Adrenal gland (tissue), 12 donors: ENCODE results near the gene MSH2. TPM values are rescaled to one million over a fixed set of nuclear protein-coding genes. Genes with fewer than 3 reads are reported as not detected.
"Not testable (repeated sequence)": the region's sequence is repeated elsewhere in the genome, so short reads cannot be mapped to it uniquely, and the experiment has no call there.

ENCODE experiments used
- DNase-seq, 7 donors: peaks; one replicate each; pipeline ENCODE4 v3.0.0-alpha.2; 2019 to 2020
- H3K27ac ChIP-seq, 5 donors: fragments of 200-600 bp; sonication (generic) in 4 of 5; 1 replicate in 3 of 5; 2 replicates in 2 of 5; pipeline versions ENCODE4 v1.5.1 to v1.8.0; 2016 to 2020; ENCODE audit warnings: mild to moderate bottlenecking in 1 of 5
- H3K27me3 ChIP-seq: fragments of 200-600 bp; 2 replicates; pipeline ENCODE4 v1.8.0; 2021
- H3K36me3 ChIP-seq, 2 donors: fragments of 200-600 bp; replicated peaks in 1 of 2; 1 replicate in 1 of 2; 2 replicates in 1 of 2; pipeline versions ENCODE4 v1.5.1 to v1.8.0; 2018 to 2022
- H3K4me1 ChIP-seq, 2 donors: fragments of 200-600 bp; replicated peaks in 1 of 2; 1 replicate in 1 of 2; 2 replicates in 1 of 2; pipeline versions ENCODE4 v1.5.1 to v1.8.0; 2018 to 2021
- H3K4me3 ChIP-seq, 4 donors: fragments of 200-600 bp; sonication (generic) in 3 of 4; one replicate each; pipeline ENCODE4 v1.5.1; 2016 to 2018
- H3K9me3 ChIP-seq, 3 donors: fragments of 200-600 bp; sonication (generic) in 1 of 3; replicated peaks in 1 of 3; 1 replicate in 2 of 3; 2 replicates in 1 of 3; pipeline versions ENCODE4 v1.5.1 to v1.8.0; 2016 to 2021
- CTCF ChIP-seq, 6 experiments: fragments of 450-650 bp in 4 of 6; fragments of 200-600 bp in 2 of 6; sonication (generic) in 1 of 6; IDR thresholded peaks; 1 replicate in 5 of 6; 2 replicates in 1 of 6; pipeline versions ENCODE4 v1.5.1 to v1.8.0; 2016 to 2021; ENCODE audit warnings: antibody characterized with exemption in 6 of 6, mild to moderate bottlenecking in 2 of 6, moderate library complexity in 1 of 6
- POLR2A ChIP-seq, 2 donors: fragments of 450-650 bp; IDR thresholded peaks; one replicate each; pipeline ENCODE4 v1.6.1; 2017; ENCODE audit warnings: antibody characterized with exemption in 2 of 2, mild to moderate bottlenecking in 2 of 2, moderate library complexity in 1 of 2
- WGBS, 4 donors: extraction: QIAGEN DNeasy Blood & Tissue Kit in 2 of 4; methylation state at CpG; one replicate each; pipeline versions ENCODE4 v1.1.5 to v1.1.7; 2013 to 2017; 5-methylcytosine and 5-hydroxymethylcytosine counted together
- intact Hi-C, 2 donors: fragments of 100-400 bp; cut with DNase I; formaldehyde crosslinking; loops; one replicate each; pipeline versions ENCODE4 v1.14.1 to v1.15.0; 2022 to 2023
- polyA plus RNA-seq, 3 donors: library from polyadenylated mRNA; stranded (reverse); fragments of 200-250 nt in 2 of 3; fragments of 350-450 nt in 1 of 3; fragmentation: Illumina TruSeq in 1 of 3; extraction: RNeasy Lipid Tissue Mini Kit (QIAGEN cat#74804) in 1 of 3; gene quantifications; one replicate each; pipeline ENCODE4 v1.2.3, GENCODE V29; 2013 to 2014
- total RNA-seq, 9 donors: library from RNA; depleted of rRNA in 4 of 9; stranded (reverse); fragments of >200 nt in 4 of 9; fragments of 120-200 nt in 1 of 9; fragmentation: NEBNext Ultra II Directional in 1 of 9; extraction: Animal tissue kit (Norgen Biotek cat#: 25700) in 1 of 9; gene quantifications; one replicate each; pipeline versions ENCODE4 v1.1.0 to v1.2.4, GENCODE V29; 2013 to 2023
- donor health status: healthy with polysubstance abuse.
- donor health status: Bipolar disorder and iron deficiency.
- donor health status: DM: yes; HTN: yes; CAD: no.
- donor health status: DM: no; HTN: no; CAD: no.
- donor health status: DM: no; HTN: no; CAD: no.
- donor health status: DM: yes; HTN: yes; CAD: no.

The MSH2 gene
- total and polyA plus RNA-seq, 12 donors: 3.9 to 44.8 (median 11.9) TPM

- intact Hi-C loops: no loop called here
- H3K27ac ChIP-seq: no peak overlapping the region
Measured at GRCh38 chr2:47405757-47406156, 2.8 kb downstream of the MSH2 start.

GRCh38 chr2:47406649-47407330 lies 3.8 kb downstream of the MSH2 start:
- H3K27me3 ChIP-seq, H3K36me3 ChIP-seq, intact Hi-C loops, H3K9me3 ChIP-seq, H3K4me3 ChIP-seq, DNase-seq, H3K27ac ChIP-seq: not testable (repeated sequence)
- WGBS, 4 donors: 93 to 97% (median 97%) methylated on average over 3 of the region's 3 CpGs
- H3K4me1 ChIP-seq: peaks cover 11 to 13% of the 10 kb centered on the region in 2 donors

More at GRCh38 chr2:47405757-47406156, 2.8 kb downstream of the MSH2 start:
- H3K4me3 ChIP-seq: no peak overlapping the region
- no peaks in the 10 kb centered on the region for H3K36me3 ChIP-seq
- no peaks in the 10 kb centered on the region for H3K9me3 ChIP-seq
- 89 to 99% (median 95%) methylated on average over 2 of the region's 2 CpGs for WGBS, 4 donors
- no peak for DNase-seq
- H3K27me3 ChIP-seq: no peaks in the 10 kb centered on the region
- H3K4me1 ChIP-seq: peaks cover 11 to 13% of the 10 kb centered on the region in 2 donors
- TF ChIP-seq POLR2A (IDR thresholded peaks at IDR 0.05) (no peak), CTCF (IDR thresholded peaks at IDR 0.05) (no peak)

- H3K9me3 ChIP-seq, H3K4me3 ChIP-seq, H3K4me1 ChIP-seq, DNase-seq, H3K27me3 ChIP-seq, H3K36me3 ChIP-seq, H3K27ac ChIP-seq, intact Hi-C loops: not testable (repeated sequence)
- 87 to 94% (median 87%) methylated on average over 2 of the region's 2 CpGs for WGBS, 4 donors
Measured at GRCh38 chr2:47407976-47408375, 5.0 kb downstream of the MSH2 start.

GRCh38 chr2:47414682-47415458 lies 11.9 kb downstream of the MSH2 start:
- no peaks in the 10 kb centered on the region for H3K9me3 ChIP-seq
- H3K27ac ChIP-seq: no peak overlapping the region
- no peak for DNase-seq
- H3K4me3 ChIP-seq: no peak overlapping the region
- peaks cover 0 to 27% of the 10 kb centered on the region in 2 donors for H3K36me3 ChIP-seq
- TF ChIP-seq POLR2A (IDR thresholded peaks at IDR 0.05) (no peak), CTCF (IDR thresholded peaks at IDR 0.05) (no peak)
- H3K27me3 ChIP-seq: no peaks in the 10 kb centered on the region
- 94 to 99% (median 96%) methylated on average over 7 of the region's 7 CpGs for WGBS, 4 donors
- no peaks in the 10 kb centered on the region for H3K4me1 ChIP-seq
- intact Hi-C loops: no loop called here

- no peaks in the 10 kb centered on the region for H3K27me3 ChIP-seq
- H3K4me1 ChIP-seq: no peaks in the 10 kb centered on the region
- WGBS, 4 donors: 68 to 87% (median 84%) methylated on average over 2 of the region's 2 CpGs
- no peaks in the 10 kb centered on the region for H3K9me3 ChIP-seq
- intact Hi-C loops: no loop called here
- no peak overlapping the region for H3K27ac ChIP-seq
- no peak overlapping the region for H3K4me3 ChIP-seq
- peaks cover 0 to 17% of the 10 kb centered on the region in 2 donors for H3K36me3 ChIP-seq
- TF ChIP-seq CTCF (IDR thresholded peaks at IDR 0.05): no peak
- no peak for DNase-seq
Measured at GRCh38 chr2:47420214-47420613, 17.3 kb downstream of the MSH2 start.

- DNase-seq: peak in 1 of 7 donors; percentile 8
- H3K36me3 ChIP-seq: peaks cover 0 to 17% of the 10 kb centered on the region in 2 donors
- H3K4me3 ChIP-seq, H3K9me3 ChIP-seq, H3K4me1 ChIP-seq, intact Hi-C loops, H3K27me3 ChIP-seq, H3K27ac ChIP-seq: not testable (repeated sequence)
- WGBS, 4 donors: 86 to 88% (median 87%) methylated on average over 10 of the region's 10 CpGs
Measured at GRCh38 chr2:47420683-47421082, 17.7 kb downstream of the MSH2 start.
